Measurements from ENCODE around the gene SYTL3.

- TF ChIP-seq CTCF (IDR thresholded peaks at IDR 0.05) (no peak), POLR2A (IDR thresholded peaks at IDR 0.05) (no peak), POLR2AphosphoS5 (IDR thresholded peaks at IDR 0.05) (no peak)
These were observed 156.0 kb downstream of the SYTL3 start for GRCh38 chr6:158805698-158806377.

Data from upper lobe of left lung (tissue), 4 donors.